ENCODE data around the gene CLCA4. TPM values are rescaled to one million over a fixed set of nuclear protein-coding genes. Genes with fewer than 3 reads are reported as not detected.
"Not testable (repeated sequence)": the region's sequence is repeated elsewhere in the genome, so short reads cannot be mapped to it uniquely, and the experiment has no call there.

The CLCA4 gene
- polyA plus RNA-seq, 1 donor = 0.18 TPM

DNA sequence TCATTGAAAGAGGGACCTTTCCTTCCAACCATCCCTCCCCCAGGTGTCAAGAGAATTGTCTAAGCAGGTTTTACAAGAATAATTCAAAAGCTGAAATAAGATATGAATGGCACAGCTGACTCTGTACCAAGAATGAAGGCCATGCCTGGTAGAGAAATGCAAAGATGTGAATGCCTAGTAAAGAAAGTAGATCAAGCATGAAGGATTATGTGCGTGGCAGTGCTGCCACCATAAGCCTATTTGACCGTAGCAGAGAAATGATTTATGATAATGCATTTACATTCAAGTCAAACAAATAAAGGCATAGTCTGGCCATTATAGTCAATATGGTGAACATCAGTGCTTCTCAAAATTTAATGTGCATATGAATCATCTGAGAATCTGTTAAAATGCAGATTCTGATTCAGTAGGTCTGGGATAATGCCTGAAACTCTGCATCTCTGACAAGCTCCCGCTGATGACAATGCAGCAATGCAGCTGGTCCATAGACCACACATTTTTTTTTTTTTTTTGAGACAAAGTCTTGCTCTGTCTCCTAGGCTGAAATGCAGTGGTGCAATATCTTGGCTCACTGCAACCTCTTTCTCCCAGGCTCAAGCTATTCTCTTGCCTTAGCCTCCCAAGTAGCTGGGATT, 16.6 kb upstream of the CLCA4 start:
- DNase-seq = no peak

DNA sequence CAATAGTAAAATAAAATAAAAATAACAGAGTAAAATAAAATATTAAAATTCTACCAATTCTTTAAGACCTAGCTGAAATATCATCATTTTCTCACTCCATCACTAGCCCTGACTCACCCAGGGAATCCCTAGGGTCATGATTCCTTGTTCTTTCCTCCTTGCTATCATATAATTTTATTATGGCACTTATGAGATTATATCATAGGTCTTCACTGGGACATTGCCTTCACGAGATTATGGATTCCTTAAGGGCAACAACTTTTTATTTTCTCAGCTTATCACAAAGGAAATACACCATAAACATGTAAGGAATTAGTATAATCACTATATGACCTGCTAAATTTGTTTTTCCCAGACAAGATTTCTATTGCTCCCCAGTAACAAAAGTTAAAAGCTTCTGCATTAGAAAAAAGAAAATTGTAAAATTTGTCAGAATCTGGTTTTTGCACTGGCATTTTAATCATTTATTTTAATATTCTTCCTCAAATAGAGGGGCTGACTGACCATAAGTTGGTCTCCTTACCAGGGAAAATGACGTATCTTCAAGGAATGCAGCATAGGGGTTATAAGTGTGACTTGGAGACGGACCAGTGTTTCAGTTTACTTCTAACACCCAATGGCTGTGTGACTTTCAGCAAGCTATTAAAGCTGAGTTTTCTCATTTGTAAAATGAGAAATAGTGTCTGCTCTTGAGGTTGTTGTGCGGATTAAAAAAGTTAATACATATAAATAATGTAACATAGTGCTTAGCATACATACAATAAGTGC, 8.8 kb upstream of the CLCA4 start:
- no peak for DNase-seq

DNA sequence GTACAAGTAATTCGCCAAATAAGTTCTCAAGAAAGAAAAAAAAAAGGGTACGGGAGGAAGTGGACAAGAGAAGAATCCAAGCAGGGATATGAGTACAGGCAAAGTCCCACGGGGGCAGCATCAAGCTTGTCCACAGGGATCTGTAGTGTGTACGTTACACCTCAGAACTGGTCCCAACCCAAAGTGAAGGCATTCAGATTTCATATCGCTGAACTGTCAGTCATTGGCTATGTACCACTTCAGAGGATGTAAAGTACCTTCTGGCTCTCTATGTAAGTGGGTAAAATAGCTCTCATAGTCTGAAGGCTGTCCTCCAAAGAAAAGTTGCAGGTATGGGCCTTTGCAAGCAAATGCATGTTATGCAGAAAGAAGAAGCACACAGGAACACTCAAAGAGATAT, 8.1 kb upstream of the CLCA4 start:
- DNase-seq = no peak

DNA sequence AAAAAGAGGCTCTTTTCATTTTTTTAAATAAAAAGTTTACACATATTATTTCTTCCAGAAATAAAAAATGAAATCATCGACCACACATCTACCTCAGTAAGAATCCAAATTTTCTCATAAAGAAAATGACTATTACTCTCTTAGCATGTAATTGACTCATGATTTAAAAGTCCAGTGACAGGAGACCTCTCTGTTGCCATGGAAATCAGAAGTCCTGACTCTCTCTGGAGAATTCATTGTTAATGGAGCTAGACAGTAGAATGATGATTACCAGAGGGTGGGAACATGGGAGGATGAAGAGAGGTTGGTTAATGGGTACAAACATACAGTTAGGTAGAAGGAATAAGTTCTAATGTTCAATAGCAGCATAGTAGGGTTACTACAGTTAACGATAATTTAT, 5.0 kb upstream of the CLCA4 start:
- DNase-seq = no peak

DNA sequence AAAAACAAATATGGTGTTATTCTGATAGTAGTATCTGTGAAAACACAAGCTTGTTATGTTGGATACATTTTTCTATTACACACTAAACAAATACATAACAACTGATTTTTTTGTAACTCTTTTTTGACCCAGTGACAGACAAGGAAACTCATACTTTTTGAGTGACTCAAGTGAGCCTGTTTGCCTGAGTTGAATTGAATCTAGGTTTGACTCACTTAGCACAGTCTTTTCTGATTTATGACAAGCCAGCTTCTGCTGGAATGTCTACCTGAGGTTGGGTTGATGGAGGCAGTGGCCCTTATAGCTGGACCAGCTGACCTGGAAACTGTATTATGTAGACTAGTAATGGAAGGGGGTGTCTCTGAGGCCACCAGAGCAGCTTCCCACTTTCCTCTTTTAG, 4.2 kb upstream of the CLCA4 start:
- DNase-seq = no peak

DNA sequence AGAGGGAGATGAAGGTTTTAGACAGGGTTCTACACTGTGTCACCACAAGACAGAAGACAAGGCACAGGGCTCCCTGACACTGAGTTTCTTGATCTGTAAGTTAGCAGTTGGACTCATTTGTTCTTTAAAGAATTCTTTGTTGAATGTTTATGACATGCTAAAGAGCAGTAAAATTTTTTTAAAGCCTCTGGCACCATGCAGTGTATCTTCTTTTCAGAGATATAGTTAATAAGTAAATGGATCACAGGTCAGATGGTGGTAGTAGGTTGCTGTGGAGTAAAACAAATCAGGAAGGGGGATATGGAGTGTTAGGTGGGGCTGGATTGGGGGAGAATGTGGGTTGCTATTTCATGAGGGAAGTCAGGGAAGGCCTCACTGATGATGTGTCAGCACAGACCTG, 2.0 kb downstream of the CLCA4 start:
- no peak for DNase-seq

DNA sequence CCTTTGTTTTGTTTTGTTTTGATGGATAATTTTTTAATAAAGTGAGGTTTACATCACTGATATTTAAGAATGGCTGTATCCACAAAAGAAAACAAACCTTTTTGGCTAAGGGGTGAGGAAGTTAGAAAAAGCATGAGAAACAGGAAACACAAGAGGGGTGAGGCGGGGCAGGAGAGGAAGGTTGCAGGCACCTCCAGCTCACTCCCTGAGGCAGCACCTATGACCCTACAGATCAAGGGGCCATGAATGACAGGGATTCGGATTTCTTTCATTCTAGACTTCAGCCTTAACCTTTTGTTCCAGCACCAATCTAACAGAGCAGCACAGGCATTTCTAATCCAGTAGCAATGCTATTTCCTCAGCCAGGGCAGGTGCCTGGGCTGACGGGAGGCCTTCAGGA, 4.4 kb downstream of the CLCA4 start:
- DNase-seq = no peak

DNA sequence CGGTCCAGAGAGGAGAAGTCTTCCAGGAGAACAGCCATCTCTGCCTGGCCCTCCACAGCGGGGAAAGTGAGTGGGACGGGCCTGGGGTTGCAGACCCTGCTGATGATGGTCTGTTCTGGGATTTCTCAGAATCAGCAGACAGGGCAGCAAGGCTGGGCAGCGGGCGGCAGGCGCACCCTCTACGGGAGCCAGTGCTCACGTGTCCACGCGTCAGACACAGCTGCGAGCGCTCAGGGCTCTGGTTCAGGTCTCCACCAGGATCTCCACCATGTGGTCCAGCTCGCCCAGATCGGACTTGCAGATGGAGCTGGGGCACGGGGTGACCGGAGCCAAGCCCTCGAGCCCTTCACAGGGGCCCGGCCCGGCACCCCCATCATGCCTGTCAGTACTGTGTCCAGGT, 5.5 kb downstream of the CLCA4 start:
- DNase-seq = no peak

DNA sequence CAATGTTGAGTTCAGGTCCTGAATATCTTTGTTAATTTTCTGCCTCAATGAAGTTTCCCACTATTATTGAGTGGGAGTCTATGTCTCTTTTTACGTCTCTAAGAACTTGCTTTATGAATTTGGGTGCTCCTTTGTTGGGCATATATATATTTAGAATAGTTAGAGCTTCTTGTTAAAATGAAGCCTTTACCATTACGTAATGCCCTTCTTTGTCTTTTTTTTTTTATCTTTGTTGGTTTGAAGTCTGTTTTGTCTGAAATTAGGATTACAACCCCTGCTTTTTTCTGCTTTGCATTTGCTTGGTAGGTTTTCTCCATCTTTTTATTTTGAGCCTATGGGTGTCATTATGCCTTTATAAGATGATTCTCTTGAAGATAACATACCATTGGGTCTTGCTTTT, 10.9 kb downstream of the CLCA4 start:
- no peak for DNase-seq

DNA sequence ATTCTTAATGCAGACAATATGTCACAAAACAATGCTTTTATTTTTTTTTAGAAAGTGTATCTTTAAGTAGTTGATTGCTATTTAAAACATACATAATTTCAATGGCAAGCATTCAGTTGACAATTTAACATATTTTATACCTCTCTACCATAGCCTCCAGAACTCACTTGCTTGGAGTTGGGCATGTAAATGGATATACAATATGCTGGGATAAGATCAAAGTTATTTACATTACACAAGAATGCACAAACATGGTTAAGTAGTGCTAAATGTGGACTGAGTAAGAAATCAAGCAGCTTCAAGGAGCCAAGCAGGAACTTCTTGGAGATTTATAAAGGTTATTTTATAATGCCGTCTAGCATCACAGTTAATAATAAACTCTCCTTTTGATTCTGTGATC, 17.0 kb downstream of the CLCA4 start:
- DNase-seq = no peak

DNA sequence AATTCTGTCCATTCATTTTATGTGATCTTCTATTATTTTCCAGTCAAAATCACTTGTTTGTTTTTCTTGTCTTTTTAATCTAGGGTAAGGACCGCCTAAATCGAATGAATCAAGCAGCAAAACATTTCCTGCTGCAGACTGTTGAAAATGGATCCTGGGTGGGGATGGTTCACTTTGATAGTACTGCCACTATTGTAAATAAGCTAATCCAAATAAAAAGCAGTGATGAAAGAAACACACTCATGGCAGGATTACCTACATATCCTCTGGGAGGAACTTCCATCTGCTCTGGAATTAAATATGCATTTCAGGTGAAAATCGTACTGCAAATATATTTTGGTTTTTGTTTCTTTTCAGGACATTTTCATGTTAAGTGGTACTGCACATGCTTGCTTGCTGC, 20.5 kb downstream of the CLCA4 start:
- DNase-seq = no peak

DNA sequence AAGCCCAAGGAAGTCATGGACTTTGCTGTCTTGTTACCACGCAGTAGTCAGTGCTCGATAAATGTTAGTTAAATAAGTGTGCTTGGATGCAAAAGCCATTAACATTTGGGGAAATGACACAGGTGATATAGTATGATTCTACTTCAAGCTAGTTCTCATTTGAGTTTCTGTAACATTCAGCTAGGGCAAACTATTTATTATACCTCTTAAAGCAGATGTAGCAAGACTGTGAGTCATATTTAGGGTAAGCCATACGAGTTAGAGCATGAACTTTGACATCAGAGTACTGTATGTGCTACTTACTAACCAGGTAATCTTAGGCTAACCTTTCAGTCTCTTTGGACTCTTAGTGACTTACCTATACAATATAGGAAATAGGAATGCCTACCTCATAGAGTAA, 21.0 kb downstream of the CLCA4 start:
- no peak for DNase-seq

DNA sequence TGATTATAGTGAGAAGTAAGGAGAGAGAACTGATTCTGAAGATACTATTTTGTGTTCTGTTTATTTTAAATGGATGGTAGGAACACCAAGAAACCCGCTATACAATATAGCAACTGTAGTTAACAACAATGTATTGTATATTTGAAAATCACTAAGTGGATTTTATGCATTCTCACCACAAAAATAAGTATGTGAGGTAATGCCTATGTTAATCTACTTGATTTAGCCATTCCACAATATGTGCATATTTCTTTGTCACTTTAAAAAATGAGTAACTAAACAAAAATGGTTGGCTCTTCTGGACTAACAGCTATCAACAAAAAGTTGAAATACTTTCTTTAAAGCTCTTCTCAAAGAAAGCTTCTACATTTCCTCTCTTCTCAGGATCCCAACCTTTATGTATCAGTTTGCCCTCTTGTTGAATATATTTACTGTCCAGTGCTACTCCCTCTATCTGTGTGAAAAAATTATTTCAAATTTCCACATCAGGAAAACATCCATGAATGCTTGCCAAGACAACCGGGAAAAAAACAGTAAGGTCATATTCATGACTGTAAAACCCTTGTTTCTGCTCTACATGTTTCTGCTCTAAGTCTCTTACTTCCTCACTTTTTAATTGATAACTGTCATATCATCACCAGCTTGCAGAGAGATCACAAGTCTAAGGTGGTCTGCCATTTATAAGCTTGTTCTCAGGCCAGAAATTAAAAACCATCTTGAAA, 27.0 kb downstream of the CLCA4 start:
- DNase-seq = peak; percentile 11

DNA sequence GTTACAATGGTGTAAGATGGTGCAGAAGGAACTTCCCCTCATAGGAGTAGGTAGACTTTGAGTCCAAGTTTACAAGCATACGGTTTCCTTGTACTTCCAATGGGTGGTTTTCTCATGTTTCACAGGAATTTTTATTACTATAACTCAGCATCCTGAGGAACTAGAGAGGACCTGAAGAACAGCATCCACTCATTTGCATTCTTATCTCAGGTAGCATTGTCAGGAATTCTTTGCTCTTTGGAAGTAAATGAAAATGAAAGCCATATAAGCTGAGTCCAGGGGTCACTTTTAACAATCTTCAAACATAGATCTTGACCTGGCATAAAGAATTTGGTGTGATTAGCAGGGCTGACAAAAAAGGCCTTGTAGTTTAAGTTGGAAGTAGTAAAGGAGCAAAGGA, 34.4 kb downstream of the CLCA4 start:
- no peak for DNase-seq

DNA sequence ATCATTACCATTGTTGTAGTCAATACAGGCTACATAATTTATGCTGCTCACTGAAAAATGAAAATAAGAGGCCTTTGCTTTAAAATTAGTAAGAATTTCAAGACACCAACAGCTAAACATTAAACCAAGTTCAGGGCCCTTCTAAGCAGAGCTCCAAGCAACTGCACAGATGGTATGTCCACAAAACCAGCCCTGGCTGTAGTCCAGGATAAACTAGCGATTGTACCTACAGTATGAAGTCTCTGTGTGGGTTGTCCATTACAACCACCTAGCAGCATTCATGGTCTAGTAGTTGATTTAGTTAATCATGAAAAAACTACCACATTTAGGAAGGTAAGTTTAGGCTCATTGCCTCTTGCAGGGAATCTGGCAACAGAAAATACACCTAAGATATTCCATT, 35.3 kb downstream of the CLCA4 start:
- no peak for DNase-seq

DNA sequence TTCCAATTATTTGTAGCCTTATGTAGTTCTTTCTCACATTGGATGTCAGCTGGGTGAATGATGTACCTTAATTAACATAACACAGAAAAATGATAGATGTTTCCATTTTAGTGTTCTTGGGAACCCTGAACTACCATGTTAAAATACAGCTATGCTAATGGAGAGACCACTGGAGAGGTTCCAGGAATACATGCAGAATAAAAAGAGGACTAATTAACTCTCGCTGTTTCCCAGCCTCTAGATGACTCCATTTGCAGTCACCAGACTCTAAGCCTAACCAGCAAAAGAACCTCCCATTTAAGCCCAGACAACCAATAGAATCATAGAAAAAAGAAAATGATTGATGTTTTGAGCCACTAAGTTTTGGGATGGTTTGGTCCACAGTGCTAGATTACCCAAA, 36.2 kb downstream of the CLCA4 start:
- no peak for DNase-seq

DNA sequence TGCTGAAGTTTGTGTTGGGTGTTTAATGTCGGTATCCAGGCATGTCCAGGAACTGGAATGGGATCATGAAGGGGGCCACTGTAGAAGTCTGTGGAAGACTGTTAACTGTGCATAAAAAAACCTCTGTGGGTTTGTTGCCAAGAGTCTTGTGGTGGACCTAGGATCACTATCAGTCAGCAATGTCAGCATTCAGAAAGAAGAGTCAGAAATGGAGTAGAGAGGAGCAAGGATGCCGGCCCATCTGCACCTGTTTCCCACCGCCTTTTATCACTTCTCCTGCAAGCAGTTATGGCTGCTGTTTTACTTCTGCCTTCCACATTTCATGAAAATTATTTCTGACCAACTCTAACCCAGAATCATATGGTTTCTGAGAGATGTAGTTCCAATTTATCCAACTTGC, 36.7 kb downstream of the CLCA4 start:
- no peak for DNase-seq

DNA sequence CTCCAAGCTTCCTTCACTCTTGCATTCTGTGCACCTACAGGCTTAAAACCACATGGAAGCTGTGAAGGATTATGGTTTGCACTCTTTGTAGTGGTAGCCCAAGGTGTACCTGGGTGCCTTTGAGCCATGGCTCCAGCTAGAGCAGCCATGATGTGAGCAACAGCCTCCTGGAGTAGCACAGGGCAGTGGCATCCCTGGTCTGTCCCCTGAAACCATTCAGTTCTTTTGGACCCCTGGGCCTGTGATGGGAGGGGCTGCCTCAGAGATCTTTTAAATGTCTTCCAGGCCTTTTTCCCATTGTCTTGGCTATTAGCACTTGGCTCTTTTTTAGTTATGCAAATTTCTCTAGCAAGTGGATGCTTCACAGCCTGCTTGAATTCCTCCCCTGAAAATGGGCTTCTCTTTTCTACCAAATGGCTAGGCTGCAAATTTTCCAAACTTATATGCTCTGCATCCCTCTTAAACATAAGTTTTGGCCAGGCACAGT, 47.4 kb downstream of the CLCA4 start:
- no peak for DNase-seq

DNA sequence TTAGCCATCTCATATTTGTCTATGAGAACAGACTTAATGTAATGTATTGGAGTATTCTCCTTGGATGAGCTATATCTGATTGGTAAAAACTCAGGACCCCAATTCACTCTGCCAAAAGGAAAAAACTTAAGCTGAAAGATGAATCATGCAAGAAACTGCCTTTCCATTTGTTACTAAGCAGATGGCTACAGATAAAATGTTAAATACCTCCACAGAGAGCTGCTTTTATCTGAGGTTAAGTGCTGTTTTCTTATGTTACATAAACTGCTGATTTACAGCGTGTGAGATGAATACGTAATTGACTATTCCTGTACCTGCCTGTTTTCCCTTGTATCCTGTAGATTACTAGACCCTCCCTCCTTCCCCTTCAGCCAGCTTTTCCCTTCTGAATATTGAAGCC, 49.3 kb downstream of the CLCA4 start:
- DNase-seq = no peak

DNA sequence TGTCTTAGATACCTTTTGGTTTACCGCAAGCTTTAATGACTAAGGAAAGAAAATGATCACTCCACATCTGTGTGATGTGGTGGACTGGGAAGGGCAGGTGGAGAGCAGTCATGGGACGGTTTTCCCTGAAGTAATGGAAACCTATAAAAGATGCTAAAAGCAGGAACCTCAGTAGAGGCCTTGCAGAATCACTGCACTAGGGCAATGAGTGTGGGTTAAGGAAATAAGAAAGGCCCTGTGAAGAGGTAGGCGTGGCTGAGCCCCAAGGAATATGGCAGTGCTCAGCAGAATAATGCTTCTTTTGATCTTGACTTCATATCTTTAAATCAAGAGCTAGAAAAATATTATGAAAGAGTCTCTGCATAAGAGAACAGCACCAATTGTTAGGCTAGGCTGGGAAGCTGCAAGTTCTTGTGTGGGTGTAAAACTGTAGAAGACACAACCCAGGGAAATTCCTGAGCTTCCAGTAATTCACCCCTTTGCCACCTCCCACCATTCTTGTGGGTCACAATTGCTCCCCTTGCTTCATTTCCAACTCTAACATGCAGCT, 49.9 kb downstream of the CLCA4 start:
- DNase-seq = no peak

DNA sequence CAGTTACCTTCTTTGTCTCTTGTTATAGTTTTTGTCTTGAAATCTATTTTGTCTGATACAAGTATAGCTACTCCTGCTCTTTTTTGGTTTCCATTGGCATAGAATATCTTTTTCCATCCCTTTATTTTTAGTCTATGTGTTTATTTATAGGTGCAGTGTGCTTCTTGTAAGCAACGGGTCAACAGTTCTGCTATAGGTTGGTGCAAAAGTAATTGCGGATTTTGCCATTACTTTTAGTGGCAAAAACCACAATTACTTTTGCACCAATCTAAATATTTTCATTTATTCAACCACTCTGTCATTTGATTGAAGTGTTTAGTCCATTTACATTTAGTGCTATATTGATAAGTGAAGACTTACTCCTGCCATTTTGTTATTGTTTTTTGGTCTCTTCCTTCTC, 59.2 kb downstream of the CLCA4 start:
- DNase-seq = not testable (repeated sequence)

DNA sequence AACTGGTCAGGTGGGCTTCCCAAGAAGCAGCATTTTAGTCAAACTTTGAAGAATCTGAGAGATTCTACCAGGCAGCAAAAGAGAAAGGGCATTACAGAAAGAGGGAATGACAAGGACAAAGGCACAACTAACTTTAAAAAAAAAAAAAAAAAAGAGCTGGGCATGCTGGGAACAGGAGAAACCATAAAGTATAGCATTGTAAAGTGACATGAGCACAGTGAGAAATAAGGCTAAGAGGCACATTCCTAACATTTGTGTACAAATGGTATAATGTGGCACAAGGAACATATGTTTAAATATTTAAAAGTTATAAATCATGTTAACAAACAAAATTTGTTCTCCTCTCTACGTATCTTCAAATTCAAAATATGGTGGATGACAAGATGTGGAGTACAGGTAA, 69.6 kb downstream of the CLCA4 start:
- DNase-seq = no peak

DNA sequence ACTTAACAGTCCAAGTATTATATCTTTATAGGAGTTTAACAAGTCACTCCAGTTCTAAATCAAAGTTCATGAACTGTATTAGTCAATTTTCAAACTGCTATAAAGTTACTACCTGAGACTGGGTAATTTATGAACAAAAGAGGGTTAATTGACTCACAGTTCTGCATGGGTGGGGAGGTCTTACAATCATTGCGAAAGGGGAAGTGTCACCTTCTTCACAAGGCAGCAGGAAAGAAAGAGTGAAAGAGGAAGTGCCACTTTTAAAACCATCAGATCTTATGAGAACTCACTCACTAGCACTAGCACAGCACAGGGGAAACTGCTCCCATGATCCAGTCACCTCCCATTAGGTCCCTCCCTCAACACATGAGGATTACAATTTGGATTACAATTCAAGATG, 70.0 kb downstream of the CLCA4 start:
- DNase-seq = peak; percentile 3

DNA sequence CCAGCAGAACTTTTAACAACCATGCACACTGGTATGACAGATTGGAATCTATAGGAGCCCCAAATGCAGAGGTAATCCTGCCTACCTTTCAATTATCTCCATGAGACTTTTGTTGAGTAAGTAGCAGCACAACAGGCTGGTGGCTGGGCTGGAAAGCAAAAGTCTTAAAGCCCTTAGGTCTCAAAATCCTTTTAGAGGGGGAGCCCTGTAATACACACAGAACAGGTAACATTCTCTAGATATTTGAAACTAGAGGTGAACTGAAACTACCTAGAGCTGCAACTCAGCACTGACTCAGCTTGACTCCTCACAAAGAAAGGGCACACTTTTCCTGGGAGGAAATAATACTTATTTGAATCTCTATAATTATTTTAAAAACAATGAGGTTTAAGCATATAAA, 71.5 kb downstream of the CLCA4 start:
- no peak for DNase-seq

All from hindlimb muscle (tissue), 1 donor.